Calu3 (cell line): Measurements from ENCODE around the gene HIVEP1. TPM values are rescaled to one million over a fixed set of nuclear protein-coding genes. Genes with fewer than 3 reads are reported as not detected.

ENCODE experiments used
- BruUV-seq: library from RNA; stranded (reverse); fragments of 400-500 nt; replicated peaks from 2 replicates; lab custom pipeline; 2021; lab: Mats Ljungman, UMichigan
- CTCF ChIA-PET: fragments of 300-600 bp; sonication (Branson Sonifier 250); formaldehyde crosslinking; loops from one replicate; lab custom pipeline; 2022; ENCODE audit warnings: antibody characterized with exemption; lab: Charles Lee
- DNase-seq: peaks from one replicate; pipeline ENCODE4 v3.0.0; 2022
- H3K27ac Mint-ChIP-seq: one replicate; pipeline ENCODE4 v1.8.0; 2022; ENCODE audit warnings: mixed read lengths; ENCODE audit not compliant: unreplicated experiment
- H3K27me3 Mint-ChIP-seq: one replicate; pipeline ENCODE4 v1.8.0; 2022; ENCODE audit warnings: mixed read lengths; ENCODE audit not compliant: unreplicated experiment
- H3K36me3 Mint-ChIP-seq: one replicate; pipeline ENCODE4 v1.8.0; 2022; ENCODE audit warnings: mild to moderate bottlenecking, moderate library complexity, mixed read lengths; ENCODE audit not compliant: insufficient read depth, unreplicated experiment
- H3K4me1 Mint-ChIP-seq: one replicate; pipeline ENCODE4 v1.8.0; 2022; ENCODE audit warnings: mild to moderate bottlenecking, low read depth, mixed read lengths; ENCODE audit not compliant: unreplicated experiment
- H3K4me3 Mint-ChIP-seq: one replicate; pipeline ENCODE4 v1.8.0; 2022; ENCODE audit warnings: mild to moderate bottlenecking, low read depth, moderate library complexity, mixed read lengths; ENCODE audit not compliant: unreplicated experiment
- H3K9me3 Mint-ChIP-seq: one replicate; pipeline ENCODE4 v1.8.0; 2022; ENCODE audit warnings: low read depth, mixed read lengths; ENCODE audit not compliant: unreplicated experiment
- CTCF ChIP-seq: fragments of 200-600 bp; IDR thresholded peaks from one replicate; pipeline ENCODE4 v1.8.0; 2022; ENCODE audit warnings: antibody characterized with exemption; ENCODE audit not compliant: unreplicated experiment
- intact Hi-C: fragments of 100-400 bp; cut with micrococcal nuclease; formaldehyde crosslinking; loops from one replicate; pipeline ENCODE4 v1.10.0; 2022; ENCODE audit not compliant: unreplicated experiment
- total RNA-seq: library from RNA; stranded (reverse); gene quantifications from 2 replicates; pipeline ENCODE4 v1.2.3, GENCODE V29; 2022

The HIVEP1 gene
- total RNA-seq, 1 experiment from 2014 or later, result 16.1 TPM

DNA sequence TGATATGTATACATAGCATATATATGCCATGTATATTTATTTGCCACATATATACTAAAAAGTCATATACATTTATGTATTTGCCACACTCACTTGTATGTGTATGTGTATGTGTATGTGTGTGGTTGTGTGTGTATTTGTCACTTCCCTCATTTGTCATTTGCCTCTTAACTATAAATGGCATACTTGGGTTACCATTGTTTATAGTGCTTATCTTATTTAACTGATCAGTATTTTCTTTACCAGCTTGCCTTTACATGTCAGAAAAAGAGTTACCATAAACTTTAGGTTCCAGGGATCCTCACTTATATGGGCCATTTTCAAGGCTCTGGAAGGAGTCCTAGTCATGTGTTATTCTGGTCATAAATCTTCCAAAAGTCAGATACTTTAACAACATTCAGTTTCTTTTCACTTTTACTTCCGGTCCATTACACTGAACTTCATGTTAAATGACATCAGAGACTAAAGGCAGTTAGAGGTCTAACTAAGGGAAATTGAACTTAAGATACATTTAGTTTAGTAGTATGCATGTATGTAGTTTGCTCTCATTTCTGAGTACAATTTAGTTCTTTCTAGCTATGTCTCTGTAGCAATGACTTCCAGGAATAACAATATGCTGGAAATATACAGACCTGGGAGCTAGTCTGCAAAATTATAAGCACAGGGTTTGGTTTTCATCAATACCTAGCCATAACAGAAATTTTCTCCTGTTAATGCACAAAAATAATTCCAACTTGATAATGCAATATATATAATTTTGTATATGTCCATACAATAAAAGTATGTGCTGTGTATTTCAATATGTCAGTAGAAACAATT lies 33.7 kb upstream of the HIVEP1 start:
- Mint-ChIP-seq H3K4me3 (no peak overlapping the region), H3K27me3 (no peaks in the 10 kb centered on the region), H3K27ac (no peak overlapping the region), H3K4me1 (no peaks in the 10 kb centered on the region), H3K36me3 (no peaks in the 10 kb centered on the region), H3K9me3 (no peaks in the 10 kb centered on the region)
- no TSS peak for BruUV-seq
- intact Hi-C loops, result no loop called here
- DNase-seq, result no peak
- TF ChIP-seq CTCF, result no peak
- CTCF ChIA-PET, result no interaction called here

DNA sequence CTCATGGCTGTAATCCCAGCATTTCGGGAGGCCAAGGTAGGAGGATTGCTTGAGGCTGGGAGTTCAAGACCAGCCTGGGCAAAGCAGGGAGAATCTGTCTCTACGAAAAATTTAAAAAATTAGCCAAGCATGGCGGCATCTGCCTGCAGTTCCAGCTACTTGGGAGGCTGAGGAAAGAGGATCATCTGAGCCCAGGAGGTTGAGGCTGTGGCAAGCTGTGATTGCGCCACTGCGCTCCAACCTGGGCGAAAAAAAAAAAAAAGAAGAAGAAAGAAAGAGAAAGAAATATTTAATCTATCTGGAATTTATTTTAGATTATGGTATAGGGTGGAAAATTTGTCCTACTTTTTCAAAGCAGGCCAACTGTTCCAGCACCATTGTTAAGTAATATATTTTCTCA lies 32.2 kb upstream of the HIVEP1 start:
- Mint-ChIP-seq H3K4me3 (no peak overlapping the region), H3K27me3 (no peaks in the 10 kb centered on the region), H3K27ac (no peak overlapping the region), H3K9me3 (no peaks in the 10 kb centered on the region), H3K4me1 (no peaks in the 10 kb centered on the region), H3K36me3 (no peaks in the 10 kb centered on the region)
- intact Hi-C loops, result no loop called here
- CTCF ChIA-PET, result no interaction called here
- BruUV-seq, result no TSS peak
- no peak for DNase-seq
- TF ChIP-seq CTCF, result no peak

GRCh38 chr6:11983306-11983705 lies 28.8 kb upstream of the HIVEP1 start:
- H3K27ac Mint-ChIP-seq, result no peak overlapping the region
- no peak overlapping the region for H3K4me3 Mint-ChIP-seq
- H3K36me3 Mint-ChIP-seq, result no peaks in the 10 kb centered on the region
- no peaks in the 10 kb centered on the region for H3K9me3 Mint-ChIP-seq
- no TSS peak for BruUV-seq
- intact Hi-C loops, result no loop called here
- H3K27me3 Mint-ChIP-seq, result no peaks in the 10 kb centered on the region
- DNase-seq, result no peak
- no peaks in the 10 kb centered on the region for H3K4me1 Mint-ChIP-seq
- no peak for TF ChIP-seq CTCF
- CTCF ChIA-PET, result no interaction called here

DNA sequence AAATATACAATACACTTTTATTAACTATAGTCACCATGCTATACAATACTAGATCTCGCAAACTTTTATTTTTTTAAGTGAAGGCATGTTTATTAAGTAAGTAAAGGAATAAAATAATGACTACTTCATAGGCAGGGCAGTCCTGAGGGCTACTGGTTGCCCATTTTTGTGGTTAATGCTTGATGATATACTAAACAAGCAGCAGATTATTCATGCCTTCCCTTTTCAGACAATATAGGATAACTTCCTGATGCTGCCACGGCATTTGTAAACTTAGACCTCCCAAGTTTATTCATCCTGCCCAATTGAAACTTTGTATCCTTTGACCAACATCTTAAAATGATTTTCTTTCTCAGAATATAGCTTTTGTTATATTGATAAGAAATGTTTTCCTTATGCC lies 24.7 kb upstream of the HIVEP1 start:
- DNase-seq, result no peak
- Mint-ChIP-seq H3K27me3 (no peaks in the 10 kb centered on the region), H3K4me3 (no peak overlapping the region), H3K27ac (no peak overlapping the region), H3K9me3 (no peaks in the 10 kb centered on the region), H3K36me3 (no peaks in the 10 kb centered on the region), H3K4me1 (no peaks in the 10 kb centered on the region)
- BruUV-seq, result no TSS peak
- CTCF ChIA-PET, result no interaction called here
- TF ChIP-seq CTCF, result no peak
- intact Hi-C loops, result no loop called here
